22Rv1 (cell line): Measurements from ENCODE around the gene SLC8A1.

Source experiments
- CTCF ChIP-seq: fragments of 450-650 bp; IDR thresholded peaks from 2 replicates; pipeline ENCODE4 v1.5.1; 2017; ENCODE audit warnings: mild to moderate bottlenecking
- ZFX ChIP-seq: fragments of 450-650 bp; IDR thresholded peaks from 2 replicates; pipeline ENCODE4 v1.6.1; 2017; ENCODE audit warnings: antibody characterized with exemption, borderline replicate concordance

- TF ChIP-seq CTCF = no peak
- TF ChIP-seq ZFX = no peak
Observed at GRCh38 chr2:40388161-40388560, 63.7 kb downstream of the SLC8A1 start.
